GM19397 (cell line): ENCODE measurements around the gene KCNT1.

Experiments
- ATAC-seq: cut with Tn5 transposase; IDR thresholded peaks from one replicate; pipeline ENCODE4 v1.9.1; 2021; ENCODE audit warnings: mild to moderate bottlenecking, moderate library complexity; ENCODE audit not compliant: unreplicated experiment

KCNT1 gene

DNA sequence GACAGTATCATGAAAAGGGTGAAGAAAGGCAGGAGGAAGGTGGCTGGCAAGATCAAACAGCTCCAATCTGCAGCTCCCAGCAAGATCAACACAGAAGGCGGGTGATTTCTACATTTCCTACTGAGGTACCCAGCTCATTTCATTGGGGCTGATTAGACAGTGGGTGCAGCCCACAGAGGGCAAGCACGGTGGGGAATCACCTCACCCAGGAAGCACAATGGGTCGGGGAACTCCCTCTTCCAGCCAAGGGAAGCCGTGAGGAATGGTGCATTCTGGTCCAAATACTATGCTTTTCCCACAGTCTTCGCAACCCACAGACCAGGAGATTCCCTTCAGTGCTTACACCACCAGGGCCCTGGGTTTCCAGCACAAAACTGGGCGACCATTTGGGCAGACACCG is 138.6 kb downstream of the KCNT1 start:
- ATAC-seq: no peak
